SK-N-MC (cell line): ENCODE results near the gene B3GALT4.
"Not testable (repeated sequence)": the region's sequence is repeated elsewhere in the genome, so short reads cannot be mapped to it uniquely, and the experiment has no call there.

Experiments used
- DNase-seq: peaks from one replicate; pipeline ENCODE4 v3.0.0-alpha.2; 2011; ENCODE audit warnings: low read depth, low spot score
- H3K27ac ChIP-seq: fragments of 200-600 bp; sonication (generic); 2 replicates; pipeline ENCODE4 v1.5.1; 2016; ENCODE audit warnings: mixed run types
- H3K36me3 ChIP-seq: fragments of 200-600 bp; sonication (generic); 2 replicates; pipeline ENCODE4 v1.6.1; 2017; ENCODE audit warnings: antibody characterized with exemption, low read length, mixed read lengths; ENCODE audit not compliant: insufficient read depth
- H3K4me3 ChIP-seq: fragments of 200-600 bp; sonication (generic); 2 replicates; pipeline ENCODE4 v1.5.1; 2016
- H3K9ac ChIP-seq: fragments of 200-600 bp; sonication (generic); 2 replicates; pipeline ENCODE4 v1.8.0; 2017; ENCODE audit warnings: mixed run types, mixed read lengths; ENCODE audit not compliant: insufficient read length
- H3K9me3 ChIP-seq: fragments of 200-600 bp; sonication (generic); 2 replicates; pipeline ENCODE4 v1.6.1; 2017; ENCODE audit warnings: low read depth, mild to moderate bottlenecking, antibody characterized with exemption, low read length, moderate library complexity, mixed read lengths
- EZH2 ChIP-seq: fragments of 200-600 bp; sonication (generic); IDR thresholded peaks from one replicate; pipeline ENCODE4 v1.6.1; 2017; ENCODE audit warnings: antibody characterized with exemption
- FOXP2 ChIP-seq: optimal IDR thresholded peaks from 2 replicates; pipeline ENCODE3; 2011; ENCODE audit warnings: mild to moderate bottlenecking, moderate library complexity; ENCODE audit not compliant: insufficient read depth; ENCODE audit errors: extremely low read length, control extremely low read depth
- POLR2AphosphoS5 ChIP-seq: IDR thresholded peaks from 2 replicates; pipeline ENCODE4 v1.6.1; 2012; ENCODE audit warnings: mild to moderate bottlenecking, low read depth, low read length, borderline replicate concordance

The B3GALT4 gene

DNA sequence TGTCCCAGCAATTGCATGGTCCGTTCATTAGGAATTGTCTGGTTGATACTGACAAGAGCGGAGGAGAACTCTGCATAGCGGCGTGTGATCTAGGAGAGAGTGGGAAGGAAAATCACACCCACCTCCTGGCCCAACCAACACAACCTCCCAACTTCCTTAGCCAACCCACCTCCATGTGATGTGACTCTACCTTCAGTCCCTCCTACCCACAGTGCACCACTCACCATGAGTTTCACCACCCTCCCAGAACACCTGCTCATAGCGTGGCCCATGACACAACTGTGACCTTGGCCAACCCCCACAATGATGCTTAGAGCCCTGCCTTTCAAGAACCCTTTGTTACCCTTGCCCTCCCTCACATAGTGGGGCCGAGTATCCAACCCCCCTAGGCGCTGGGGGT, 12.9 kb upstream of the B3GALT4 start:
- no peak overlapping the region for H3K27ac ChIP-seq
- no peak for TF ChIP-seq POLR2AphosphoS5
- no peak for TF ChIP-seq EZH2
- no peak for TF ChIP-seq FOXP2
- no peak for DNase-seq
- H3K4me3 ChIP-seq, result no peak overlapping the region
- peaks cover 44% of the 10 kb centered on the region; the same call in 1 of the 2 replicates for H3K36me3 ChIP-seq
- no peaks in the 10 kb centered on the region for H3K9me3 ChIP-seq
- H3K9ac ChIP-seq, result no peak overlapping the region

DNA sequence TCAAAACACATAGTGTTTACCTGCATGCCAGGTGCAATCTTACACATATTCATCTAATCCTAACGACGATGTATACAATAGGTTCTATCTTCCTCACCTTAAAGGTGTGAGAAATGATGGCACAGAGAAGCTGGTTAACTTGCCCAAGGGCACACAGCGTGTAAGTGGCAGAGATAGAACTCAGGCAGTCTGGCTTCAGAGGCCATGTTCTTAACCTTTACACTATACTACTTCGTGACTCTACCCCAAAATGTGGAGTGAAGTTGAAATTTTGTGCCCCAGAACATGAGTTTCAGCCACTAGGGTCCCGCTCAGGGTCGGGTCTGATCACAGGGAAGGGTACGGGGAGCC, 5.8 kb upstream of the B3GALT4 start:
- H3K4me3 ChIP-seq, result peak overlapping the region; percentile 99
- TF ChIP-seq EZH2, result no peak
- no peak for TF ChIP-seq POLR2AphosphoS5
- TF ChIP-seq FOXP2, result no peak
- no peaks in the 10 kb centered on the region for H3K9me3 ChIP-seq
- peak overlapping the region; percentile 99 for H3K27ac ChIP-seq
- H3K9ac ChIP-seq, result peak overlapping the region; percentile 99
- H3K36me3 ChIP-seq, result peaks cover 67% of the 10 kb centered on the region
- DNase-seq, result no peak

DNA sequence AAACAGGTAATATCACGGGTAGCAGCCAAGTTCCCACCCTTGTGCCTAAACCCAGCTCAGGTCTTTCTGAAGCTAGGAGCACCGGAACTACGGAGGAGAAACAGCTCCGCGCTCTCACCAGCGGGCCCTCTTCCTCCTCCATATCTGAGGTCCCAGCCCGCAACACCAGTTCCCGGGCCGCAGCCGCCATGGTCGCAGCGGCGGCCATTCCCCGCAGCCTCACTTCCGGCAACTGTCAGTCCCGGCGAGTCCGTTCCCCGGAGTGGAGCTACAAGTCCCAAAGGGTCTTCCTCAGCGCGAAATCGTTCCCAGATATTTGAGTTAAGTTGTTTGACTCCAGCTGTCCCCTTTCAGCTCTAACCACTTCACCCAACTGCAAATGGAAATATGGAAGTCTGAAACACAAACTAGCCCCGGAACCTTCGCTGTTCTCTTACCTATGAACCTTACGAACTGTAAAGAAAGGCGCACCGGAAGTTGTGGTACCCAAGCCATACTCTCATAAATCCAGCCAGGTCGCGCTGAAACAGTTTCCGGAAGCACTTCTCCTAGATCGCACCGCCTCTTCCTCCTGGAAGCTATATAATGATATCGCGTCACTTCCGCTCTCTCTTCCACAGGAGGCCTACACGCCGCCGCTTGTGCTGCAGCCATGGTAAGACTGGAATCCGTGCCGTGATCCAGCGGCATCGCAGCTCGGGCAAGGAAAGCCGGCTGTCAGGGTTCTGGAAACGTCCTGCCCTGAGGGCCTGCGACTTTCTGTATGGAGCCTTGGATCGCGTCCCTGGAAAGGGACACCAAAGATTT, 5.3 kb upstream of the B3GALT4 start, which contains the start of the genes RPS18 and VPS52:
RPS18 (plus strand) TSS at position 608 of the 807 bp plus-strand sequence; CDS start at position 653, 45 bp downstream.
VPS52 (minus strand) TSS at position 409 of the 807 bp plus-strand sequence; CDS start at position 208, 201 bp downstream.
- H3K9me3 ChIP-seq, result no peaks in the 10 kb centered on the region
- peak within 1 kb of the TSS; percentile 99 for H3K9ac ChIP-seq
- H3K4me3 ChIP-seq, result peak within 1 kb of the TSS; percentile 99
- peak within 1 kb of the TSS; percentile 99 for H3K27ac ChIP-seq
- peaks cover 73% of the 10 kb centered on the region for H3K36me3 ChIP-seq
- DNase-seq, result peak; percentile 100
- peak; percentile 100 for TF ChIP-seq POLR2AphosphoS5
- no peak for TF ChIP-seq EZH2
- TF ChIP-seq FOXP2, result peak; percentile 20

DNA sequence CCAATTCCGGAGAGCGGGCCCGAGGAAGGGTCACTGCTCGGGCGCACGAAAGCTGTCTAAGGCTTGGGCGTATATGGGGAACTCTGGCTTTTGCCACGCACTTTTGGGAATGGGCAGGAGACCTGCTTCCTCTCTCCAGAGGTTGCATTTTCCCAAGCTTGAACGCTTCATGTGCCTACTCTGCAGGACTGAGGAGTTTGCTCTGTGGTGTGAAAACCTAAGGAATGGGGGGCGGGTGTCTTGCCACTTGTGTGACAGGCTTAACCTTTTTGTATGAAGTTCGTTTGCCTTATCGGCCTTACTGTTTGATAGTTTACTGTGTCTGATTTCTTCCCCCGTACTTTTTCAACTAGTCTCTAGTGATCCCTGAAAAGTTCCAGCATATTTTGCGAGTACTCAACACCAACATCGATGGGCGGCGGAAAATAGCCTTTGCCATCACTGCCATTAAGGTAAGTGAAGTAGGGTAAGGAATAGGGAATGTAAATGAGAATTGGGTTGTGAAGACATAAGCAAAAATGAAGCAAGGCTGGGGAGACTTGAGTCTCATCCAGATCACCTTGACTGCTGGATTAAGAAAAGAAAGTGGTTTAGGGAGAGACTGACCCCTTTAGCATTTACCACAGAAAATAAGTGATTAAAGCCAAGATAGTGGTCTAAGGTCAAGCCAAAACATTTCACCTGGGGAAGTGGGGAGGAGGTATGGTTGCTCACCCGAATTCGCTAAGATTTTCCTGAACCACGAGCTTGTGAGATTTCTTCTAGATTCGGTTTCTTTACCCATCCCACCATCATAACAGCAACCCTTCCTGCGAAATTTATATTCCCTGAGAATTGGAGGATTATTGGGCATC, 4.4 kb upstream of the B3GALT4 start:
- no peaks in the 10 kb centered on the region for H3K9me3 ChIP-seq
- H3K36me3 ChIP-seq, result peaks cover 68% of the 10 kb centered on the region
- peak overlapping the region; percentile 91 for H3K27ac ChIP-seq
- peak overlapping the region; percentile 99 for H3K9ac ChIP-seq
- TF ChIP-seq POLR2AphosphoS5, result no peak
- TF ChIP-seq EZH2, result no peak
- TF ChIP-seq FOXP2, result peak; percentile 1
- peak overlapping the region; percentile 99 for H3K4me3 ChIP-seq
- DNase-seq, result no peak

DNA sequence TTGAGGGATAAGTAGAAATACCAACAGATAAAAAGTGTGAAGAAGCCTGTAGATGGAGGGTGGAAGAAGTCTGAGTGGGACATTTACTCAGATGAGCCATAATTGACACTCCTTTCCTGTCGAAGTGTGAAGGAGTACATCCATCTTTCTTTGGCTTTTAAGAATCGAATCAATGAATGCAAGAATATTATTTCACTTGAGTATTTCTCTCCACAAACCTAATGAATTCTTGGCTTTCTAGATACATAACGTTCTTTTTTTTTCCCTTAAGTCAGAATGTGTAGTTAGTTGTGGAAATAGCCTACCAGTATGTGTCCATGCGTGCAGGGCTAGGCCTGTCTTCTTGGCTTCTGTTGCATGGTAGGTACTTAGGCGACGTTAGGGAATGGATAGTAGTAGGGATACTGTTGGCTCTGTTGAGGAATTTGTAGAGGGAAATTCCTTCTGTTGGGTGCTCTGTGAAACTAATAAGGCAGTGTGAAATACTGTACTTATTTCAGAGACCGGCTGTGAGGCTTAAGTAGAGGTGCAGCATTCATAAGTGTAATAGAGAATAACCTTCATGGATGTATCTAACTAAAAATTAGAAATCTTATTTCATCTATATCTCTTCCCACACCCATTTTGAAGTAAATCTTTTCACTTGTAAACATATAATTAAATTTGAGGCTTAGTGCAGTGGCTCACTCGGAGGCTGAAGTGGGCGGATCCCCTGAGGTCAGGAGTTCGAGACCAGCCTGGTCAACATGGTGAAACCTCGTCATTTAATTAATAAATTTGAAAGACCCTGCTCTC, 3.6 kb upstream of the B3GALT4 start:
- DNase-seq, result no peak
- Histone ChIP-seq H3K4me3 (peak overlapping the region; percentile 99), H3K27ac (peak overlapping the region; percentile 91), H3K9me3 (no peaks in the 10 kb centered on the region), H3K36me3 (peaks cover 60% of the 10 kb centered on the region), H3K9ac (peak overlapping the region; percentile 99)
- no peak for TF ChIP-seq FOXP2
- peak; percentile 53 for TF ChIP-seq POLR2AphosphoS5
- no peak for TF ChIP-seq EZH2

DNA sequence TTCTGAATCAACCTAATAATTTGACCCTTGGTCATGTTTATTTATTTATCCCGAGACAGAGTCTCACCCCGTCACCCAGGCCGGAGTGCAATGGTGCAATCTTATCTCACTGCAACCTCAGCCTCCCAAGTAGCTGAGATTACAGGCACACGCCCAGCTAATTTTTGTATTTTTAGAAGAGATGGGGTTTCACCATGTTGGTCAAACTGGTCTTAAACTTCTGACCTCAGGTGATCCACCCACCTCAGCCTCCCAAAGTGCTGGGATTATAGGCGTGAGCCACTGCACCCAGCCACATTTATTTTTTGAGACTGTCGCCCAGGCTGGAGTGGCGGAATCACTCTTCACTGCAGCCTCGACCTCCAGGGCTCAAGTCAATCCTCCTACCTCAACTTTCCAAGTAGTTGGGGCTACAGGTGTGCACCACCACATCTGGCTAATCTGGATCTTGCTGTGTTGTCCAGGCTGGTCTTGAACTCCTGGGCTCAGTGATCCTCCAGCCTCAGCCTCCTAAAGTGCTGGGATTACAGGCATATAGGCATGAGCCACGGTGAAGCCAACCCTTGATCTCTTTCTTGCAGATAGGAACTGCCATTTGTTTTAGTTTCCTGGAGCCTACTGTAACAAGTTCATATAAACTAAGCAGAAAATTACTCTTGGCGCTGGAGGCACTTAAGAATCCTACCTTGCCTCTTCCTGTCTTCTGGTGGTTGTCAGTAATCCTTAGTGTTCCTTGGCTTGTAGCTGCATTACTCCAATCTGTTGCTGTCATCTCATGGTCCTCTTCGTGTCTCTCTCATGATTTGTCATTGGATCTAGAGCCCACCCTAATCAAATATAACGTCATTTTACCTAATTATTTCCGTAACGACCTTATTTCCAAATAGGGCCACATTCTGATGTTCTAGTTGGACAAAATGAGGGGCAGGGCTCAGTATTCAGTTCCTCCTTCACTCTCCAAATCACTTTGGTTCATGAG, 2.7 kb upstream of the B3GALT4 start:
- Histone ChIP-seq H3K36me3 (peaks cover 51% of the 10 kb centered on the region), H3K9me3 (no peaks in the 10 kb centered on the region), H3K4me3 (peak overlapping the region; percentile 99), H3K9ac (peak overlapping the region; percentile 99), H3K27ac (peak overlapping the region; percentile 91)
- no peak for DNase-seq
- no peak for TF ChIP-seq EZH2
- TF ChIP-seq FOXP2, result no peak
- peak; percentile 39 for TF ChIP-seq POLR2AphosphoS5

DNA sequence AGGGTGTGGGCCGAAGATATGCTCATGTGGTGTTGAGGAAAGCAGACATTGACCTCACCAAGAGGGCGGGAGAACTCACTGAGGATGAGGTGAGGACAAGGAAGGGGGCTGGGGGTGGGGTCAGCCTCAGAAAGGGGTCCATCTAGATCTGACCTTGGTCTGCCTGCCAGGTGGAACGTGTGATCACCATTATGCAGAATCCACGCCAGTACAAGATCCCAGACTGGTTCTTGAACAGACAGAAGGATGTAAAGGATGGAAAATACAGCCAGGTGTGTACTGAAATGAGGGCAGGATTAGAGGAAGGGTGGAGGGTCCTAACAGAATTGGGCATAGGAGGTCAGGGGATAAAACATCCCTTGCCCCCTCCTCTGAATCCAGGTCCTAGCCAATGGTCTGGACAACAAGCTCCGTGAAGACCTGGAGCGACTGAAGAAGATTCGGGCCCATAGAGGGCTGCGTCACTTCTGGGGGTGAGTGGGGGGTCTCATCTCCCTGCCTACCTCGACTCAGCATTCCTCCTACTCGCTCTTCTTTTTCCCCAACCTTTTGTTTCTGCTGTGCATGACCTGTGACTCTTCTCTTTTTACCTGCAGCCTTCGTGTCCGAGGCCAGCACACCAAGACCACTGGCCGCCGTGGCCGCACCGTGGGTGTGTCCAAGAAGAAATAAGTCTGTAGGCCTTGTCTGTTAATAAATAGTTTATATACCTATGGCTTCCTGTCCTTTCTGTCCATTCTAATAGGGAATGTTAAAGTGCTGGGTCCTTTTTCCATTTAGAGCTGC, 935 bp upstream of the B3GALT4 start:
- H3K27ac ChIP-seq, result peak overlapping the region; percentile 84; the same call in 1 of the 2 replicates
- not testable (repeated sequence) for H3K9me3 ChIP-seq, DNase-seq
- peaks cover 54% of the 10 kb centered on the region for H3K36me3 ChIP-seq
- H3K9ac ChIP-seq, result peak overlapping the region; percentile 63
- H3K4me3 ChIP-seq, result peak overlapping the region; percentile 99
